Stimulated activated CD4-positive, alpha-beta T cell treated with anti-CD3 and anti-CD28 coated beads, Interleukin-2, amount 100 ng/mL, for 24 hours (primary cell): ENCODE data around the gene ARHGAP45.

Experiments
- DNase-seq, 2 donors: peaks; one replicate each; pipeline ENCODE4 v3.0.0-alpha.2; 2020

The ARHGAP45 gene

DNA sequence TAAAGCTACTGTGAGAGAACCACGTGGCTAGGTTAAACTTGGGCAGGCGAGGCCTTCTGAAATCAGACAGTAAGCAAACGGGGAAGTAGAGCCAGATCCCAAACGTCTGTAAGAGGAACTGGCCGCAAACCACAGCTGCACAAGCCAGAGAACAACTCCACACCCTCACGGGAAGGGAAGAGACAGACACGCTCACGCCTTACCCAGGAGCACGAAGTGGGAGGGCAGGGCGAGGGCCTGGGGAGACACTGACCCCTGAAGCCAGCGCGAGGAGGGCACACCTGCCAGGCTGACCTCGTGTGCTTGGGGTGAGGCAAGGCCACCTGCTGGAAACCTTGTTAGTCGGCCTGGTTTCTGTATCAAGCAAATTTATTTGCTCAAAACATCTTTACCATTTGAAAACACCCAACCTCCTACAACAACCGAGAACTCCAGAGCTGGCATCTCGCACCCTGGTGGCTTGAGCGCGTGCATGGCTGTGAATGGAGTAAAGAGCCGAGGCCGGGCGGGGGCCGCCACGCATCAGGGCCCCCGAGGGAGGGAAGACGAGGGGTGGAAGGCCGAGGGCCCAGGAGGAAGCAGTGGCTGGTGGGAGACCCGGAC lies 20.9 kb downstream of the ARHGAP45 start:
- DNase-seq = no peak

DNA sequence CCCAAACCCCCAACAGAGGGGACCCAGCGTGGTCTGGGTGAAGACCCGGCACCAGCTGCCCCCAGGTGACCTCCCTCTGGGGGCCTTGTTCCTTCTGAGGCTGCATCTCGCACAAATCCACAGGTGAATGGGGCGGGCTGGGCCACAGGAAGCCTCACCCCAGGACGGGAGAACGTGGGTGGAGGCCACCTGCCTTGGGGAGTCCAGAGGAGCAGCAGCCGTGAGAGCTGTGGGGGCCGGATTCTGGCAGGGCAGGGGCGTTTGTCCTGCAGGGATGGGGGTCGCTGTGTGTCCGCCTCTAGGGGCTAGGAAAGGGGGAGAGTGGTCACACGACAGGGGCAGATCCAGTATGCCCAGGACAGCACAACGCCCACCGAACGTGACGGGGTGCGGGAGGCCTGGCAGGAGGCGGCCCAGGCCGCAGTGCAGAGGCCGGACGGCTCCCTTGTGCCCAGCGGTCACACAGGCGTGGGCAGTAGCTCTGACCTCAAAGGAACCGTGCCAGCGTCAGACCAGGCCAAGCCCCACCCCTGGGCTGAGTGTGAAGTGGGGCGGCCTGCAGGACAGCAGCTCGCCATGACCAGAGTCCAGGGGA lies 21.5 kb downstream of the ARHGAP45 start:
- DNase-seq = no peak

DNA sequence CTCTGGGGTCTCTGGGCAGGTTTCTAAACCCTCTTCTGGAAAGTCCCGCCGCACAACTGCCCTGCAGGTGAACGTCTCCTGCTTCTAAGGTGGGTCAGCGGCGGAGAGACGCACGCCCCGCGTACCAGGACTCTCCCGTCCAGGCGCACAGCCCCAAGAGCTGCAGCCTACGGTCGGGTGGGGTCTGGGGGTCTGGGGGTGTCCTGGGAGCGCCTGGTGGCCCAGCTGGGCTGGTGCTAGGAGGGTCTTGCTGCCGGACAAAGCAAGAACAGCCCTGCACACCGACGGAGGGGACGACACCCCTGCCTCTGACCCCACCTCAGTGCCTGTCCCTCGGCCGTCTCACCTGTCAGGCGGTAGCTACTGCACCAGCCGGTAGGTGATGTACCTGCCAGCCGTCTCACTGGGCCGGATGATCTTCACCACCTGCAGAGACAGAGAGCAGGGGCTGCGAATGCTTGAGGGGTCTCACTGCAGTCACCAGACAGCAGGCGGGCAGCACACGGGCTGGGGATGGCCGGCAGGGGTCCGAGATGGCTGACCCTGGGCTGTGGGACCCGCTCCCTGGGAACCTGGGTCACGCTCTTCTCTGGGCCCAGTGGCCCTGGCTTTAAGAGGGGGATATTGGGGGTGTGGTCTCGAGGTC lies 22.3 kb downstream of the ARHGAP45 start:
- no peak for DNase-seq

DNA sequence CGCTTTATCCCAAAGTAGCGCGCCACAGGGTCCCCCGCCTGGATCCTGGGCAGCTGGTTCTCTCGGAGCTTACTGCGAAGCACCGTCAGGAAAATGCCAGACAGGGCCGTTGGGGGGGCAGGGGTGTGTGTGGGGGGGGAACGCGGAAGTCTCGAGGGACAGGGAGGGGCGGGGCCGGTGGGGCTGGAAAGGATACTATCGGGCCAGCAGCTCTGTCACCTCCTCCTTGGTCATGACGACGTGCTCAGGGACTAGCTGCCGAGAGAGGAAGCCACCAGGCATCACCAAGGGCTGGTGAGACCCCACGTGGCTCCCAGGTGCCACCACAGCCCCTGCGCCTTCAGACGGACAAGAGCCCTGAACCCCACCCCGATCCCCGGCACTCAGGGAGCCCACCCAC lies 22.9 kb downstream of the ARHGAP45 start:
- no peak for DNase-seq

DNA sequence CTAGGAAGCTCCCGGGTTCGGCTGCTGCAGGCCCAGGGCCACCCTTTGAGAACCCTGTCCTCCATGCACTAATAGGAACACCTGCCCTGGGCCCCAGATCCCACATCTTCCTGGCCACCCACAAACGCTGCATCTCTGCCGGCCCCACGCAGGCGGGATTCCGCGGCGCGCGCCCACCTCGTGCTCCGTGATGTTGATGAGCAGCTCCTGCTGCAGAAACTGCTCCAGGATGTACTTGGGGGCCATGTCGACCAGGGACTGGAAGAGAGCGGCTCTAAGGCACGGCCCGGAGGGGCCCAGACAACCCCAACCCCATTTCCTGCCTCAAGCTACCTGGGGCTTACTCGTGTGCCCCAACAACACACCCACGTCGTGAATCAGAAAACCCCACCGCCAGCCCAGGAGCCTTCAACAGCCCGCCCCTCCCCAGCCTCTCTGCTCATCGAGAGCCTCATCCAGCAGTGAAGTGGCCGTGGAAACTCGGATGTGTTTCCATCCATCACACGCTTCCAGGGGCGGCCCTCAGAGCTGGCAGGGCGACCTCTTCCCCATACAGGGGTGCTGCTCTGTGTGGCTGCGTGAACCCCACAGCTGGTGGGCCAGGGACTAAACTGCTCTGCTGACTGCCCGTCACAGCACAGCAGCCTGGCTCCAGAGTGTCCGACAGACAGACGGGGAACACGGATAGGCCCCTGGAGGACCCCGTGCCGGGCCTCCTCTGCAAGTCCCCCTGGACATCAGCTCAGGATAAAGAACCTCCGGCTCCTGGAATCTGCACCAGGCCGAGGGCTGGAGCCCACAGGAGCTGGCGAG lies 24.0 kb downstream of the ARHGAP45 start:
- DNase-seq = no peak

DNA sequence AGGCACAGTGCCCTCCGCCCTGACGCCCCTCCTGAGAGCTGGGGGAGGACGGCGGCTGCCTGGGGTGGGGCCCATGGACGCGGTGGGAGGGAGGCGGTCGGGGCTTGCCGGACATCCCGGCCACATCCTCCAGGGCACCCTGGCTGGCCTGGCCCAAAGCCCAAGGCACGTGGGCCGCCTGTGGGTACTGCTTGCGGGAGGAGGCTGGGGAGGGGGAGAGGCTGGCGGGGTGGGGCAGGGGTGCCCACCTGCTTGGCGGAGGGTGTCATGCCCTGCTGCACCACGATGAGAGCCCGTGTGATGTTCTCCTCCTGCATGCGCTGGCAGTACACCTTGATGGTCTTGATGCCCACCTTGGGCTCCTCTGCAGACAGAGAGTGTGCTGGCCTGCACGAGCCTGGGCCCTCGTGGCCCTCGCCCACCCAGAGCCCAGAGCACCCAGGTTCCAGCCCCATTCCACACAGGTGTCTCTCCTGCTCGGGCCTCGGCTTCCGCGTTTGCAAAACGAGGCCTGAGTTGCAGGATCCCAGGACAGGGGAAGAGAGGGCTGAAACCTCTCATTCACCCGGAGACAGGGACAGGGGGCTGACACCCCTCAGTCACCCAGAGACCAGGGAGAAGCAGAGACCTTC lies 24.7 kb downstream of the ARHGAP45 start:
- no peak for DNase-seq

DNA sequence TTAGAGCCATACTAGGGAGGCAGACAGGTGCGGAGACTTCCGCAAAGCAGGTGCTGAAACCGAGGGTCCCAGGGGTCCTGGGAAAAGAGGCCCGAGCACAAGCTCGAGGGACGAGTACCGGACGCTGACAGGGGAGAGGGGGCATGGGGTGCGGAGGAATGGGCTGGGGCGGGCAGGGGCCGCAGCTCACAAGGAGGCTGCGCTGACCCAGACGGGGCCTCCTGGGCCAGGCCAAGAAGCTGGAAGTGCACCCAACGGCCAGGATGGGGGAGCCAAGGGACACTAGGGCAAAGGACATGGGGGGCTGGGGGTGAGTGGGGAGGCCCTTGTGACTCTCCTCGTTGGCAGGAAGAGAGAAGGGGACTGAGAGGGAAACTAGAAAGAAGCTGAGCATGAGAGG lies 26.4 kb downstream of the ARHGAP45 start:
- DNase-seq = no peak

DNA sequence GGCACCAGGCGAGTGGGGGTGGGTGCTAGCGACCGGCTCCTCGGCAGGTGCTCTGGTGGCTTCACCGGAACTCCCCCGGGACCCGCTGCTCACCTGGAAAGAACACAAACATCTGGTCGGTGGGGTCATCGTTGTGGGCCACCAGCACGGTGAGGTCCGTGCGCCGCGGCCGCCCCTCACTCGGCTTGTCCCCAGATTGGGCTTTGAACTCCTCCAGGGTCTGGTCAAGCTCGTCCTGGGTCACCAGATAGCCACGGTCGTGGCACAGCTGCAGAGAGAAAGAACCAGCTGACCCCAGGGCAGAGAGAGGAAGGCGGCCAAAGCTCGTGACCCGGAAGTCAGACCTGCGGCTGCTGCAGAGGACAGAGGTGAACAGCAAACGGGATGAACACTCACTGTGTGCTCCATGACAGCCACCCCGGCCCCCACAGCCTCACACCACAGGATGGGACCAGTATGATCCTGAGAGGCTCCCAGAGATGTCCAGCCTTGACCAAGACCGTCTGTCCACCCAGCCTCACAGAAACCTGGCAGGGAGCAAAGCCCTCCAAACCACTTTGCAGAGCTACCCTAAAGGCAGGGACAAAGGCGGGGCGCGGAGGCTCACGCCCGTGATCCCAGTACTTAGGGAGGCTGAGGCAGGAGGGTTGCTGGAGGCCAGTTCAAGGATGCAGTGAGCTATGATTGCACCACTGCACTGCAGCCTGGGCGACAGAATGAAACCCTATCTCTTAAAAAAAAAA lies 27.0 kb downstream of the ARHGAP45 start:
- DNase-seq = no peak

DNA sequence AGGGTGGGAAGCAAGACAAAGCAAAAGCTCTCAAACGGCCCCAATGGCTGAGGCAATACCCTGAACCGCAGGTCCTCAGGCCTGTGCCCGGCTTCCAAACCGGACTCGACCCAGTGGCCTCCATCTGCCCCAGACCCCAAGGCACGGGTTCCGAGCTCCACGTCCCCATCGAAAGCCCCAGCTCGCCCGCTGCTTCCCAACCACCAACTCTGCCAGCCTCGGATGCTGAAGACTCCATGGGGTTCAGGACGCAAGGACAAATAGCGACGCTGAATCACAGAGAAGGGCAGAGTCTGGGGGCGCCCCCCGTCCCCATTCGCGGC lies 27.6 kb downstream of the ARHGAP45 start:
- no peak for DNase-seq

DNA sequence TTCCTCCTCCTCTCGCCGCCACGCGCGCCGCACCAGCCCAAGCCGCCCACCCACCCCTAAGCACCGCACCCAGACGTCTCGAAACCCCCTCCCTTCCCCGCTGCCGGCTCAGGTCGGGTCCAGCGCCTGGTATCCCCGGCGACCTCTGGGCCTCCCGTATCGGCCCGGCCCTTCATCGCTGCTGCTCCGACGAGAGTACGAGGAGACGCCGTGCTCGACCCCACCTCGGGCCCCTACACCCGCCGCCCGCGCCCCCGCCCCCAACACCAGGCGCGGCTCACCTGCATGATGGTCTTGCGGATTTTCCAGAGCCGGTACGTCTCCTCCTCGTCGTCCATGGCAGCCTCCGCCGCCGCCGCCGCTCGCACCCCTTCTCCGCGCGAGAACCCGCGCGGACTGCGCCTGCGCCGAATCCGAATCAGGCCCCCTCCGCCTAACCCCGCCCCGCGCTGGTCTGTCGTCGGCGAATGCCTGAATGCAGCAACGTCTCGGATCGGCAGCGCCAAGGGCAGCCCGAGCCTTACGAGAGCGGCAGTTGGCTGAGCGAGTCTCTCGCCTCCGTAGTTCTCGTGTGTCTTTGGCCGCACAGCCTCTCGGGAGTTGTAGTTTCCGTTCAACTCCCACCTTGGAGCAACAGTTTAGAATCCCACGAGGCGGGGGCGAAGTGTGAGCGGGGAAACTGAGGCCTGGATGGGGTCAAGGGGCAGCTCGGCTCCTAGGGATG lies 28.2 kb downstream of the ARHGAP45 start, which contains the start of gene POLR2E:
Gene POLR2E, minus strand, starts transcription at position 398 of the 724 bp plus-strand sequence. Its CDS starts 60 bp downstream, at position 338.
- DNase-seq = peak; percentile 98 to 99

DNA sequence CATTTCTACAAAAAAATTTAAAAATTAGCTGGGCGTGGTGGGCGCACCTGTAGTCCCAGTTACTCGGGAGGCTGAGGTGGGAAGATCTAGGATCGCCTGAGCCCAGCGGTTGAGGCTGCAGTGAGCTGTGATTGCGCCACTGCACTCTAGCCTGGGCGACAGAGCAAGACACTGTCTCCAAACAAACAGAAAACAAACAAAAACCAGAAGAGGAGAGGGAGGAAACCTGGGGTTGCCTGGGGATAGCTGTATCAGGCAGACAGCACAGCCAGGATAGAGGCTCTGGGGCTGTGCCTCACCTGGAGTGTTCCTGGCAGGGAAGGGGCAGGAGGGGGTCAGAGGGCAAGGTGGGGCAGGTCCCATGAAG lies 30.8 kb downstream of the ARHGAP45 start:
- no peak for DNase-seq

DNA sequence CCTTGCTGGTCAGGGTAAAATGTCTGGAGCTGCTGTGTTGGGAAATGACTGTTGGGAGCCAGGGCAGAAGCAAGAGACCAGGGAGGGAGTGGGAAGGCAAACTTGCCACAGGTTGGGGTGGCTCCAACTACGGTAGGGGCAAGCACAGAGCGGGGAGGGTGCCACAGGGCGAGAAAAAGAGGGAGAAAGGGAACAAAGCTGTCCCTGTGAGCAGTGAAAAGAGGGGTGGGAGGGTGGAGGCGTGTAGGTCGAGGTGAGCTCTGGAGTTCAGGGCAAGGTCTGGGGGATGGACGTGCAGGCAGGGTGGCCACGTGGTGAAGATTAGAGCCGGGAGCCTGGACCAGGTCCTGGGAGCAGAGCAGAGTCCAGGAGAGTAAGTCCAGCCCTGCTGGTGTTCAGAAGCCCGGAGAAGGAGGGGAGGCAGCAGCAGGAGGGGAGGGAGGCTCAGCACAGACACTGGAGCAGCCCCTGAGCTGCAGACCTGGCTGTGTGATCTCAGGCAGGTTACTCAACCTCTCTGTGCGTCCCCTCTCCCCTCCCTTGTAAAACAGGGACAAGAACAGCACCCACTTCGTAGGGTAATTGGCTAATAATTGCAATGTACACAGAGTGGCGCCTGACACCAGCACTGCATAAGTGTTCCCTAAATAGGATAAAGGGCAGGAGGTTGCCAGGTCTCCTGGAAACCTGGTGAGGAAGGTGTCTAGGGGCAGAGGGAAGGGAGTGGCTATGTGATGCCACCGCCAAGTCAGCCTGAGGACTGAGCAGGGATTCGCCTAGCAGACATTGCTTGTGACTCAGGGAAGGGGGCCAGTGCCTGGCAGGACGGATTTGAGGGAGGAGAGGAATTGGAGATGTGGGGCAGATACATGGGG lies 31.4 kb downstream of the ARHGAP45 start:
- no peak for DNase-seq

DNA sequence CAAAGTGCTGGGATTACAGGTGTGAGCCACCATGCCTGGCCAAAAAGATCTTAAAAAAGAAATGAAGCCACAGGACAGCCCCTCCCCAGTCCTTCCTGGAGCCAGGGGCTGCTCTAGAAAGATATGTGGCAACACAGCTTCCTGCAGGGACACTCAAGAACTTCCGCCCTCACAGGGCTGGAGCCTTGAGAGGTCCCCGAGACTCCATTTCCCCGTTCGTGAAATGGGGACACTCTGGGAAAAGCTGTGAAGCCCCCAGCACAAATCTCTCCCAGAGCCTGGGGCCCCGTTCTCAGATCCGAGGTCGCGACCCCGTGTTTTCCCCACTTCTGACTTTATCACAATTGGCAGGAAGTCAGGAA lies 34.4 kb downstream of the ARHGAP45 start:
- no peak for DNase-seq

DNA sequence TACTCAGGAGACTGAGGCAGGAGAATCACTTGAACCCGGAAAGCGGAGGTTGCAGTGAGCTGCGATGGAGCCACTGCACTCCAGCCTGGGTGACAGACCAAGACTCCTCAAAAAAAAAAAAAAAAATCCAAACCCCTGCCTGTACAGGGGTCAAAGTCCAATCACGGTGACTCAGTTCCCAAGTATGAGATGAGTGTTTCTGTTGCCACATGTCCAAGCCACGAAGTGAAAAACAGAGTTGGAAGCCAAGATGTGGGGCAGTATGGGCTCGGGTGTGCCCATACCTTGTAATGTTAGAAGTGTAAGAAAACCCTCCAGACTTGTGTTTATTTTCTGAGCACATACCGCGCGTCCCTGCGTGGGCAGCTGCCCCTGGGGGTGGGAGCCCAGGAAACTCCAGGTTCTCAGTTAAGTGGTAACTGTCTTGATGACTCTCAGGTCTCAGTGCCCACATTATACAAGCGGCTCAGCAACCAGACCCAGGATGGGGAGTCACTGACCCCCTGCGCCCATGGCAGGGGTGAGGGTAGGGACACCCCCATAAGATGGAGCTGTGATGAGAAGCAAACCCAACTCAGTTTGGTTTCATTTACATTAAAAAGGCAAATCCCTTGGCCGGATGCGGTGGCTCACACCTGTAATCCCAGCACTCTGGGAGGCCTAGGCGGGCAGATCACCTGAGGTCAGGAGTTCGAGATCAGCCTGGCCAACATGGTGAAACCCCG lies 35.6 kb downstream of the ARHGAP45 start:
- DNase-seq = peak; percentile 66 to 72

DNA sequence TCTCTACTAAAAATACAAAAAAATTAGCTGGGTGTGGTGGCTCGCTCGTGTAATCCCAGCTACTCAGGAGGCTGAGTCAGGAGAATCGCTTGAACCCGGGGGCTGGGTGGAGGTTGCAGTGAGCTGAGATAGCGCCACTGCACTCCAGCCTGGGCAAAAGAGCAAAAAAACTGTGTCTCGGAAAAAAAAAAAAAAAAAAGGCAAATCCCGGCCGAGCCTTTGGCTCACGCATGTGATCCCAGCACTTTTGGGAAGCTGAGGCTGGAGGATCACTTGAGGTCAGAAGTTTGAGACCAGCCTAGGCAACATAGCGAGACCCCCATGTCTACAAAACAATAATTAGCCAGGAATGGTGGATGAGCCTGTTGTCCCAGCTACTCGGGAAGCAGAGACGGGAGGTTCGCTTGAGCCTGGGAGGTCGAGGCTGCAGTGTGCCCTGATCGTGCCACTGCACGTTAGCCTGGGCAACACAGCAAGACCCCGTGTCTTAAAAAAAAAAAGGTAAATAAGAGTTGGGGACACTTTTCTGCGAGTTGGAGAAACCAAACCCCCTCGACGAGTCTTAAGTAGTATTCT lies 36.3 kb downstream of the ARHGAP45 start:
- DNase-seq = no peak

DNA sequence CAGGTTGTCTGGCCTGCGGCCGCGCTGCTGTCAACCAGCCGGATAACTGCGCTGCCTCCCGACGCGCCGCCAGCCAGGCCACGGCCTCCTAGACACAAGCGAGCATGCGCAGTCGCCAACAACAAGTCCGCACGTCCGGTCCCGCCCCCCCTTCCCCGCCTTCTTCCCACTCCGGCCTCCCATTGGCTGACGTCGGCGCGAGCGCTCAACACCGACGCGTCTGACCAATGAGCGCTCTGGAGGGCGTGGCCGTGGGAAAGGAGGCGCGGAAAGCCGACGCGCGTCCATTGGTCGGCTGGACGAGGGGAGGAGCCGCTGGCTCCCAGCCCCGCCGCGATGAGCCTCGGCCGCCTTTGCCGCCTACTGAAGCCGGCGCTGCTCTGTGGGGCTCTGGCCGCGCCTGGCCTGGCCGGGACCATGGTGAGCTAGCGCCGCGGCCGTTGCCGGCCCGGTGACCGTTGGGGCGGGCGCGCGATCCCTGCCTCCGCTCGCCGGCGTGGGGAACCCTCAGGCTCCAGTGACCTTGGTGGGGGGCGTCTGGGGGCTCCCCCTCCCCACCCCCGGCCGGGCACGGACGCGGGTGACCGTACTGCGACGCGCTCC lies 36.8 kb downstream of the ARHGAP45 start, which contains the start of gene GPX4:
Gene GPX4, plus strand, starts transcription at position 287 of the 603 bp plus-strand sequence. Its CDS starts 50 bp downstream, at position 337.
- peak; percentile 98 to 99 for DNase-seq

DNA sequence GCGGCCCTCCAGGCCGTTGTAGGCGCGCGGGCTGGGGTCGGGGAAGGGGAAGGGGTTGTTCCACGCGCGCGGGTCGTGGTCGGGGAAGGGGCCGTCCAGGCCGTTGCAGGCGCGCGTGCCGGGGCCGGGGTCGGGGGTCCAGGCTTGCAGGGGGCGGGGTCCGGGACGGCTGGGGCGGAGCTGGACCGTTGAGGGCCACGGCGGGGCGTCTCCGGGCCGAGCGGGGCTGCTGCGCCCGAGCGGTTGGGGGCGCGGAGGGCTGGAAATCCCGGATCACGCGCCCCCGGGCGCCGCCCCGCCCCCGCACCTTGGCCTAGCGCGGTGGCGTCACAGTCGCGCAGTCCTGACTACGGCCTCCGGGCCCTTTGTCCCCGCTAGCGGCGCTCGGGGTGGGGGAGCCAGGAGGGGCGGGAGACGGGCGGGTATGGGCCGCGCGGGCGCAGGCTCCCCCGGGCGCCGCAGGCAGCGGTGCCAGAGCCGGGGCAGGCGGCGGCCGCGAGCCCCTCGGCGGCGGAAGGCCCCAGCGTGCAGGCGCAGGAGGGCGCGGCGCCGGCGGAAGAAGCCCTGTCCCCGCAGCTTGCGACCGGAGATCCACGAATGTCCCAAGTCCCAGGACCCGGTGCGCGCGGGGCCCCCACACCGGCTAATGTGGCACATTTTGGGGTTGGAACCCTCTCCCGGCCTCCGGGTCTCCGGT lies 37.5 kb downstream of the ARHGAP45 start:
- DNase-seq = peak; percentile 78 to 80
